CD1c-positive myeloid dendritic cell (primary cell): ENCODE measurements around the gene RAB11B.
"Not testable (repeated sequence)": the region's sequence is repeated elsewhere in the genome, so short reads cannot be mapped to it uniquely, and the experiment has no call there.

Source experiments
- DNase-seq: peaks from one replicate; pipeline ENCODE4 v3.0.0-alpha.2; 2016; ENCODE audit errors: extremely low spot score

RAB11B gene

DNA sequence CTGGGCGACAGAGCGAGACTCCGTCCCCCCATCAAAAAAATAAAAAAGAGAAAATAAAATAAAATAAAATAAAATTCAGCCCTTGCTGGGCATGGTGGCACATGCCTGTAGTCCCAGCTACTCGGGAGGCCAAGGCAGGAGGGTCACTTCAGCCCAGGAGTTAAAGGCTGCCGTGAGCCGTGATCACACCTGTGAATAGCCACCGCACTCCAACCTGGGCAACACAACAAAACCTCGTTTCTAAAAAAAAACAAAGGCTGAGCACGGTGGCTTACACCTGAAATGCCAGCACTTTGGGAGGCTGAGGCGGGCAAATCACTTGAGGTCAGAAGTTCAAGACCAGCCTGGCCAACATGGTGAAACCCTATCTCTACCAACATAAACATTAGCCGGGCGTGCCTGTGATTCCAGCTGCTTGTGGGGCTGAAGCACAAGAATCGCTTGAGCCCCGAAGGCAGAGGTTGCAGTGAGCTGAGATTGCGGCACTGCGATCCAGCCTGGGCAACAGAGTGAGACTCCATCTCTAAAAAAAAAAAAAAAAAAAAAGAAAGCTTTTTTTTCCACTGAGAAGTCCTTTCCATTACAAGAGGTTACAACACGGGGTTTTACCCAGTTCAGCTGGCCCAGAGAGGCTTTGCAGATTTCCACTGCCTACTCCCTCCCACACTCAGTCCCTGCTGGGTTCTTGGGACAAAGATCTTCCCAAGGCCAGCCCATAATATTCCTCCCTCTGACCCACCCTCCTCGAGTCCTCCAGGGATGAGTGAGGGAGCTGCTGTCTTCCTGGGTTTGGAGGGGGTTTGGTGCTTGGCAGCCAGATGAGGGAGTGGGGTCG lies 19.8 kb upstream of the RAB11B start:
- DNase-seq, result no peak

GRCh38 chr19:8371011-8371804 lies 19.0 kb upstream of the RAB11B start:
- DNase-seq, result no peak

GRCh38 chr19:8373867-8374813 lies 16.0 kb upstream of the RAB11B start:
- no peak for DNase-seq

DNA sequence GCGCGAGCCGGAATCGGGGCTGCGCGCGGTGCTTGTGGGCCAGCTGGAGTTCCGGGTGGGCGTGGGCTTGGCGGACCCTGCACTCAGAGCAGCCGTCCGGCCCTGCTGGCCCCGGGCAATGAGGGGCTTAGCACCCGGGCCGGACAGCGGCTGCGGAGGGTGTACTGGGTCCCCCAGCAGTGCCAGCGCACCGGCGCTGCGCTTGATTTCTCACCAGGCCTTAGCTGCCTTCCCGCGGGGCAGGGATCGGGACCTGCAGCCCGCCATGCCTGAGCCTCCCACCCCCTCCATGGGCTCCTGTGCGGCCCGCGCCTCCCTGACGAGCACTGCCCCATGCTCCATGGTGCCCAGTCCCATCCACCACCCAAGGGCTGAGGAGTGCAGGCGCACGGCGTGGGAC lies 14.4 kb upstream of the RAB11B start:
- not testable (repeated sequence) for DNase-seq

GRCh38 chr19:8376373-8376974 lies 13.7 kb upstream of the RAB11B start:
- DNase-seq, result not testable (repeated sequence)

- DNase-seq, result no peak
Observed at GRCh38 chr19:8377598-8377997, 12.6 kb upstream of the RAB11B start.

DNA sequence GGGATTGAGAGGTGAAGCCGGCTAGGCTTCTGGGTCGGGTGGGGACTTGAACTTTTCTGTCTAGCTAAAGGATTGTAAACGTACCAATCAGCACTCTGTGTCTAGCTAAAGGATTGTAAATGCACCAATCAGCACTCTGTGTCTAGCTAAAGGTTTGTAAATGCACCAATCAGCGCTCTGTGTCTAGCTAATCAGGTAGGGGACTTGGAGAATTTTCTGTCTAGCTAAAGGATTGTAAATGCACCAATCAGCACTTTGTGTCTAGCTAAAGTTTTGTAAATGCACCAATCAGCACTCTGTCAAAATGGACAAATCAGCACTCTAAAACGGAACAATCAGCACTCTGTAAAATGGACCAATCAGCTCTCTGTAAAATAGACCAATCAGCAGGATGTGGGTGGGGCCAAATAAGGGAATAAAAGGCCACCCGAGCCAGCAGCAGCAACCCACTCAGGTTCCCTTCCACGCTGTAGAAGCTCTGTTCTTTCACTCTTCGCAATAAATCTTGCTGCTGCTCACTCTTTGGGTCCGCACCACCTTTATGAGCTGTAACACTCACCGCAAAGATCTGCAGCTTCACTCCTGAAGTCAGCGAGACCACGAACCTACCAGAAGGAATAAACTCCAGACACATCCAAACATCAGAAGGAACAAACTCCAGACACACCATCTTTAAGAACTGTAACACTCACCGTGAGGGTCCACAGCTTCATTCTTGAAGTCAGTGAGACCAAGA lies 10.8 kb upstream of the RAB11B start:
- DNase-seq, result not testable (repeated sequence)

- not testable (repeated sequence) for DNase-seq
Observed at GRCh38 chr19:8384569-8384968, 5.6 kb upstream of the RAB11B start.

GRCh38 chr19:8385103-8385502 lies 5.1 kb upstream of the RAB11B start:
- not testable (repeated sequence) for DNase-seq

GRCh38 chr19:8385566-8385965 lies 4.6 kb upstream of the RAB11B start:
- DNase-seq, result not testable (repeated sequence)

- not testable (repeated sequence) for DNase-seq
Observed at GRCh38 chr19:8386419-8386818, 3.7 kb upstream of the RAB11B start.

DNA sequence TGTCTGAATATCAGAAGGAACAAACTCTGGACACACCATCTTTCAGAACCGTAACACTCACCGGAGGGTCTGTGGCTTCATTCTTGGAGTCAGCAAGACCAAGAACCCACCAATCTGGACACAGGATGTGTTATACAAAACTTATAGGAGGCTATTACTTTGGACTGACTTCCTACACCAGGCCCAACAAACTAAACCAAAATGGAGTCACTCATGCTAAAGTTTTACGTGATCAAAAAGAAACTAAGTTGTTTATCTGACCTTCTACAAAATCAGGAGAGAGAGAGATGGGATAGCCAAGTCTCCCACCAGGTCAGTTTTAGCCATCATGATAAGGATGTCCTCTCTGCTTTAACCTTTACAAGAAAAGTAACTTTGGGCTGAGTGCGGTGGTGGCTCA lies 3.2 kb upstream of the RAB11B start:
- DNase-seq, result no peak

DNA sequence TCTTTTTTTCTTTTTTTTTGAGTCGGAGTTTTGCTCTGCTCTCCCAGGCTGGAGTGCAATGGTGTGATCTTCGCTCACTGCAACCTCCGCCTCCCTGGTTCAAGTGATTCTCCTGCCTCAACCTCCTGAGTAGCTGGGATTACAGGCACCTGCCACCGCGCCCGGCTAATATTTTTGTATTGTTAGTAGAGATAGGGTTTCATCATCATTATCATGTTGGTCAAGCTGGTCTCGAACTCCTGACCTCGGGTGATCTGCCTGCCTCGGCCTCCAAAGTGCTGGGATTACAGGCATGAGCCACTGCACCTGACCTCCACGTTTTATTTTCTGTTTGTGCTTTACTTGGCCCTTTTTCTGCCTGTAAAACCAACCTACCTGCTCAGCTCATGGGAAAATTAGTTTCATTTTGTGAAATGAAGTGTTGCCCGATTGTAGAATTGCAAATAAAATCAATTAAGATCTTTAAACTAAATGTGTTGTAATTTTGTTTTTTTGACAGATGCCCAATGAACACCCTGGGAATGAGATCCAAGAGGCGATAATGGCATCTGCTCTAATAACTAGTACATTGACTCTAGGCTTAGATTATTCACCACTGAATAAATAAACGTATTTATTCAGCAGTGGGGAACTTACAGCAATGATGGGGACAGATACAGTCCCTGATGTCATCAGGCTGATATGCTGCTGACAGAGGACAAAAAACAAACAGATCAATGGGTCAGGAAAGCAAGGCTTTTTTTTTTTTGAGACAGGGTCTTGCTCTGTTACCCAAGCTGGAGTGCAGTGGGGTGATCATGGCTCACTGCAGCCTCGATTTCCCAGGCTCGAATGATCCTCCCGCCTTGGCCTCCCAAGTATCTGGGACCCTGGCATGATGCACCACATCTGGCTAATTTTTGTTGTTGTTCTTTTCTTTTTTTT lies 2.2 kb upstream of the RAB11B start:
- no peak for DNase-seq

DNA sequence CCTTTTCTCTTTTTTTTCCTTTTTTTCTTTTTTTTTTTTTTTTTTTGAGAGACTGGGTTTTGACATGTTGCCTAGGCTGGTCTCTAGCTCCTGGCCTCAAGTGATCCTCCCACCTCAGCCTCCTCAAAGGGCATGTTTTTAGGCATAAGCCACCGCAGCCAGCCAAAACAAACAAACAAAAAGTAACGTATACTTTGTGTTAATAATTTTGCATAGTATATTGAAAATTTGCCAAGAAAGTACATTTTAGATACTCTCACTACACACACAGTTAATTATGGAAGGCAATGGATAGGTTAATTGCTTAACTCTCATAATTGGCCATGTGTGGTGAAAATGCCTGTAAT lies 1.6 kb upstream of the RAB11B start:
- no peak for DNase-seq

DNA sequence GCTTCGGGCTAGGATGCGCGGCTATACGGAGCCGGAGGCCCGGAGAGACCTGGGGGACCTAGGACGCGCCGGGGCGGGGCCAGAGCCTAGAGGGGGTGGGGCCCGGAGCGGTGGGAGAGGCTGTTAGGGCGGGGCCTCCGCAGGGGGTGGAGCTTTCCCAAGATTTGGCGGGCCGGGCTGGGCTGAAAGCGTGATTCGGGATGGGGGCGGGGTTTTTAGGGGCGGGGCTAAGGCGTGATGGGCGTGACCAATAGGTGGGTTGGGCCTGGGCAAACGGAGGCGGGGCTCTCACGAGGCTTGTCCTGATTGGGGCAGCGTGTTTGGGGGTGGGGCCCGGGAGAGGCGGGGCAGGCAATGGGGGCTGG lies 439 bp downstream of the RAB11B start:
- peak; percentile 95 for DNase-seq

DNA sequence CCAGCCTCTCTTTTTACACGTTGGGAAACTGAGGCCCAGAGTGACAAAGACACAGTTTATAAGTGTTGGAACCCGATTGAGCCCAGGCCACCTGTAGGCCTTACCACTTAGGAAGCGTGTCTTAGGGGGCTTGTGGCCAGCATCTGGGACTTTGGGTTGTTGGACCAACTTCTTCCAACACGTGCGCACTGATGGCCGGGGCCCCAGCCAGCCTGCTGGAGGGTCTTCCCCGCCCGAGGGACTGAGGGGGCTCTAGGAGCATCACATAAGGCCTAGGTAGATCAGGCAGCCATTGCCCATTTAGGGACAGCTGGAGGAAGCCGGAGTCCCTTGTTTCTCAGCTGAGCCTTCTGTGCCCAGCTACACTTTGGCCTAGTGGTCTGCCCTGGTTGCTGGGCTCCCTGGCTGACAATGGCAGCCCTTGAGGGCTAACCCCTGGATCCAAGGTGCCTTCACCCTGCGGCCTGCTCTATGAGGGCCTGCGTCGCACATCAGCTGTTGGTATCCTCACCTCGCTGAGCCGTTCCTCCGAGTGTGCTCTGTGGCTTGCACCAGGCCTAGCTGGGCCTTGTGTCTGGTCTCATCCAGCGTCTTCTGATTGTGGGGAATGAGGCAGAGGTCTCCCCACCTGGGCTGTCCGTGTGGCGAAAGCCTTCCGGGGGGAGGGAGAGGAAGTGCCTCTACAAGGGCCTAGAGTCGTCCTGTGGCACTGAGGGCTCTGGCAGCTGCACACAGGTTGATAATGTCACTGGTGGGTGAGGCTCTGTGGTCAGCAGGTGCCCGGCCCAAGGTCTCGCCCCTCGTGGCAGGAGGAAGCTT lies 1.2 kb downstream of the RAB11B start:
- no peak for DNase-seq

- no peak for DNase-seq
Observed at GRCh38 chr19:8392017-8392591, 1.9 kb downstream of the RAB11B start.

DNA sequence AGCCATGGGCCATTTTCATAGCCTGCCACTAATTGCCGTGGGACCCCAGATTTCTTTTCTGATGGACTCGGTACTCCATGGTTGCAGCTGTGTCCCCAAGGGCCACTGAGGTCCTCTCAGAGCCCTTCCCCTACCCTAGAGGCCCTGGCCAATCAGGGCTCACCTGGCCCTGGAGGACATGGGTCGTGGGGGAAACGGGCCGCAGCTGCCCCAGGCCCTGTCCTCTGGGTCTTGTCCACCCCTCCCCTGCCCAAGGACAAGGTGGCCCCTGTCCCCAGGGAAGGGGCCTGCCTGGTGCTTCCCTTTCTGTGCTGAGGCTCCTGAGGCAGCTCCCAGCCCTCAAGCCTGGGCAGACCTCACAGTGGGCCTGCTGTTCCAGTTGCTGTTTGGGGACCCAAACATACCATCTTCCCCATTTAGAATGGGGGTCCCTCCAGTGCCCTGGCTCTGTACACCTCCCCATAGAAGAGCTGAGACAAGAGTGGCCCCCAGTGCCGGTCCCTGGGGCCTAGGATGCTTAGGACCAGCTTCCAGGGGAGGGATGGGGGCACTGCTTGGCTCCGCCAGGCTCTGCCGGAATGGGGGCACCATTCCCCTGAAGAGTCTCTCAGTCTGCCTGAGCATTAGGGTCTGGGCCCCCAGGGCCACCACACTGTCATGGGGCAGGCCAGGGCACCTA lies 3.2 kb downstream of the RAB11B start:
- no peak for DNase-seq
